HG02870 (cell line): ENCODE measurements around the gene LMCD1.
"Not testable (repeated sequence)": the region's sequence is repeated elsewhere in the genome, so short reads cannot be mapped to it uniquely, and the experiment has no call there.

Experiments
- ATAC-seq: cut with Tn5 transposase; IDR thresholded peaks from one replicate; pipeline ENCODE4 v1.9.1; 2021; ENCODE audit warnings: mild to moderate bottlenecking, moderate library complexity; ENCODE audit not compliant: unreplicated experiment

The LMCD1 gene

GRCh38 chr3:8579943-8580342 is 78.3 kb downstream of the LMCD1 start:
- no peak for ATAC-seq

GRCh38 chr3:8580434-8580833 is 78.8 kb downstream of the LMCD1 start:
- not testable (repeated sequence) for ATAC-seq

- no peak for ATAC-seq
These were observed 79.8 kb downstream of the LMCD1 start for GRCh38 chr3:8581373-8581772.

- ATAC-seq = no peak
These were observed 80.3 kb downstream of the LMCD1 start for GRCh38 chr3:8581806-8582445.

GRCh38 chr3:8584661-8585060 is 83.0 kb downstream of the LMCD1 start:
- no peak for ATAC-seq

GRCh38 chr3:8589880-8590556 is 88.4 kb downstream of the LMCD1 start:
- ATAC-seq = no peak

GRCh38 chr3:8593021-8593827 is 91.6 kb downstream of the LMCD1 start:
- ATAC-seq = no peak

GRCh38 chr3:8595252-8595651 is 93.6 kb downstream of the LMCD1 start:
- no peak for ATAC-seq

- ATAC-seq = no peak
These were observed 94.1 kb downstream of the LMCD1 start for GRCh38 chr3:8595695-8596115.

GRCh38 chr3:8596321-8597218 is 94.9 kb downstream of the LMCD1 start:
- no peak for ATAC-seq

- no peak for ATAC-seq
These were observed 95.7 kb downstream of the LMCD1 start for GRCh38 chr3:8597219-8597853.

GRCh38 chr3:8599146-8599545 is 97.5 kb downstream of the LMCD1 start:
- ATAC-seq = no peak

GRCh38 chr3:8600457-8600856 is 98.8 kb downstream of the LMCD1 start:
- ATAC-seq = no peak

GRCh38 chr3:8603115-8603710 is 101.6 kb downstream of the LMCD1 start:
- ATAC-seq = no peak

GRCh38 chr3:8604006-8604405 is 102.4 kb downstream of the LMCD1 start:
- no peak for ATAC-seq

GRCh38 chr3:8604988-8605387 is 103.4 kb downstream of the LMCD1 start:
- ATAC-seq = no peak

GRCh38 chr3:8606701-8607231 is 105.1 kb downstream of the LMCD1 start:
- no peak for ATAC-seq

GRCh38 chr3:8607234-8608040 is 105.8 kb downstream of the LMCD1 start:
- ATAC-seq = peak; percentile 85
